ENCODE measurements around the gene VARS2. TPM values are rescaled to one million over a fixed set of nuclear protein-coding genes. Genes with fewer than 3 reads are reported as not detected.

VARS2 gene
- total and polyA plus RNA-seq, 2 donors (not counting 3 experiments of a cell fraction or from before 2014, with no cell fraction given), result 17.8 to 34.3 TPM

DNA sequence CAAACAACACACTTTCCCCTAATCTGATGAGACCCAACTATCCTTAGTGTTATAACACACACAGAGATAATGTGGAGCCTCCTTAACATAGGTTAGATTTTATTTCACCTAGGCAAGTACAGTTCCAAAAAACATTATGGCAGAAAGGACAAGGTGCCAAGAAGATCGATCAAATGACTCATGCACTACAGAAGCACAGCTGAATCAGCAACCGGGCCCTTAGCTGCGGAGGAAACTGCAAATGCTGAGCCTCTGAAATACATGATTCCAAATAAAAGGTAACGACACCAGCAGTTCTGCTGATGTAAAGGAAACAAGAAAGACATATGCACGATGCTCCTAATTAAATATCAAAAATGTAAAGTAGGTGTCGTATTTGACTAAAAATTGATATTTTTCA, 49.6 kb downstream of the VARS2 start:
- intact Hi-C loops (cut with micrococcal nuclease) (no loop called here), dilution Hi-C loops (cut with MboI; ENCODE audit: extremely low pct_ligation_motif_present, low sequenced_read_pairs) (no loop called here)
- no peaks in the 10 kb centered on the region for H3K9me1 ChIP-seq (replicated peaks; ENCODE audit: control insufficient read depth, extremely low read depth, insufficient read depth, low read length)
- TF ChIP-seq MYC (IDR thresholded peaks at IDR 0.05; ENCODE audit: low read depth, low read length) (no peak), POLR2AphosphoS5 (IDR thresholded peaks at IDR 0.05; ENCODE audit: insufficient read depth, low read depth, low read length) (no peak), EZH2 (IDR thresholded peaks at IDR 0.05; ENCODE audit: borderline replicate concordance, low read depth, low read length, severe bottlenecking) (no peak)
- TF ChIP-seq, protein P1, sequence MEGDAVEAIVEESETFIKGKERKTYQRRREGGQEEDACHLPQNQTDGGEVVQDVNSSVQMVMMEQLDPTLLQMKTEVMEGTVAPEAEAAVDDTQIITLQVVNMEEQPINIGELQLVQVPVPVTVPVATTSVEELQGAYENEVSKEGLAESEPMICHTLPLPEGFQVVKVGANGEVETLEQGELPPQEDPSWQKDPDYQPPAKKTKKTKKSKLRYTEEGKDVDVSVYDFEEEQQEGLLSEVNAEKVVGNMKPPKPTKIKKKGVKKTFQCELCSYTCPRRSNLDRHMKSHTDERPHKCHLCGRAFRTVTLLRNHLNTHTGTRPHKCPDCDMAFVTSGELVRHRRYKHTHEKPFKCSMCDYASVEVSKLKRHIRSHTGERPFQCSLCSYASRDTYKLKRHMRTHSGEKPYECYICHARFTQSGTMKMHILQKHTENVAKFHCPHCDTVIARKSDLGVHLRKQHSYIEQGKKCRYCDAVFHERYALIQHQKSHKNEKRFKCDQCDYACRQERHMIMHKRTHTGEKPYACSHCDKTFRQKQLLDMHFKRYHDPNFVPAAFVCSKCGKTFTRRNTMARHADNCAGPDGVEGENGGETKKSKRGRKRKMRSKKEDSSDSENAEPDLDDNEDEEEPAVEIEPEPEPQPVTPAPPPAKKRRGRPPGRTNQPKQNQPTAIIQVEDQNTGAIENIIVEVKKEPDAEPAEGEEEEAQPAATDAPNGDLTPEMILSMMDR (IDR thresholded peaks at IDR 0.05; ENCODE audit: extremely low read depth in 1 of 2, insufficient read depth in 1 of 2, low read depth in 1 of 2, low read length in 2 of 2), result no peak
- no peak overlapping the region for H2AFZ ChIP-seq (ENCODE audit: low read depth, low read length)
- no peaks in the 10 kb centered on the region for H3K9me3 ChIP-seq (replicated peaks; ENCODE audit: control insufficient read depth, insufficient read depth, low read length)
- POLR2A ChIA-PET, result no interaction called here
- no peak for FAIRE-seq
- H3K9ac ChIP-seq (replicated peaks; ENCODE audit: extremely low read depth, insufficient read depth, low read length), result no peak overlapping the region
- no peaks in the 10 kb centered on the region for H4K20me1 ChIP-seq (replicated peaks; ENCODE audit: control insufficient read depth, extremely low read depth, insufficient read depth, low read length)
- no peak overlapping the region for H3K4me2 ChIP-seq (ENCODE audit: insufficient read depth, low read length)
- CTCF ChIA-PET, result interaction anchor here (0.7 kb wide), 1 partner anchor 179 kb away, joined by 3 read pairs; no protein-coding TSS in a partner anchor
- peaks cover 8 to 12% of the 10 kb centered on the region in 2 experiments for H3K27me3 ChIP-seq (ENCODE audit: control insufficient read depth in 2 of 2, insufficient read depth in 2 of 2, low read length in 2 of 2)
- DNase-seq (ENCODE audit: low read depth, low spot score), result no peak
- no peaks in the 10 kb centered on the region for H3K79me2 ChIP-seq (ENCODE audit: control insufficient read depth, insufficient read depth, low read length)
- H3K4me3 ChIP-seq (replicated peaks in 1 of 3; ENCODE audit: insufficient read depth in 1 of 3, low read depth in 1 of 3, low read length in 3 of 3), result no peak overlapping the region
- BruUV-seq (replicated peaks), result no TSS peak
- no peaks in the 10 kb centered on the region for H3K36me3 ChIP-seq (ENCODE audit: control insufficient read depth in 2 of 2, extremely low read depth in 1 of 2, insufficient read depth in 2 of 2, low read length in 2 of 2)
- no peaks in the 10 kb centered on the region for H3K4me1 ChIP-seq (ENCODE audit: control insufficient read depth, extremely low read depth, insufficient read depth, low read length)
- no peak overlapping the region for H3K27ac ChIP-seq (ENCODE audit: insufficient read depth, low read depth, low read length)

DNA sequence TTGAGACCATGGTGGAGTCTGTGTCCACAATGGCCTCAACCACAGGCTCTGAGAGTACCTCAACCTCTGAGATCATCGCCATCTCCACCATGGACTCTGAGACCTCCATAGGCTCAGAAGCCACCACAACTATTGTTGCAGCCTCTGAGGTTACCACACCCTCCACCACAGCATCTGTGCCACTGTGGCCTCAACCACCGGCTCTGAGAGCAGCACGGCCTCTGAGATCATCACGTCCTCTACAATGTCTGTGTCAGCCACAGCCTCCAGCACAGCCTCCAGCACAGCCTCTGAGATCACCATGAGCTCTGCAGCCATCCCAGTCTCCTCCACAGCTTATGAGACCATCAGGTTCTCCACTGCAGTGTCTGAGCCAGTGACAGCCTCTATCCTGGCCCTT, 50.0 kb downstream of the VARS2 start:
- Histone ChIP-seq H3K4me3 (replicated peaks in 1 of 3; ENCODE audit: insufficient read depth in 1 of 3, low read depth in 1 of 3, low read length in 3 of 3) (no peak overlapping the region), H4K20me1 (replicated peaks; ENCODE audit: control insufficient read depth, extremely low read depth, insufficient read depth, low read length) (no peaks in the 10 kb centered on the region), H3K9me3 (replicated peaks; ENCODE audit: control insufficient read depth, insufficient read depth, low read length) (no peaks in the 10 kb centered on the region), H3K36me3 (ENCODE audit: control insufficient read depth in 2 of 2, extremely low read depth in 1 of 2, insufficient read depth in 2 of 2, low read length in 2 of 2) (no peaks in the 10 kb centered on the region), H3K79me2 (ENCODE audit: control insufficient read depth, insufficient read depth, low read length) (no peaks in the 10 kb centered on the region), H3K27me3 (ENCODE audit: control insufficient read depth in 2 of 2, insufficient read depth in 2 of 2, low read length in 2 of 2) (peaks cover 8 to 12% of the 10 kb centered on the region in 2 experiments), H3K9ac (replicated peaks; ENCODE audit: extremely low read depth, insufficient read depth, low read length) (no peak overlapping the region), H3K9me1 (replicated peaks; ENCODE audit: control insufficient read depth, extremely low read depth, insufficient read depth, low read length) (no peaks in the 10 kb centered on the region), H2AFZ (ENCODE audit: low read depth, low read length) (no peak overlapping the region), H3K27ac (ENCODE audit: insufficient read depth, low read depth, low read length) (no peak overlapping the region), H3K4me1 (ENCODE audit: control insufficient read depth, extremely low read depth, insufficient read depth, low read length) (no peaks in the 10 kb centered on the region), H3K4me2 (ENCODE audit: insufficient read depth, low read length) (no peak overlapping the region)
- no peak for FAIRE-seq
- intact Hi-C loops (cut with micrococcal nuclease) (no loop called here), dilution Hi-C loops (cut with MboI; ENCODE audit: extremely low pct_ligation_motif_present, low sequenced_read_pairs) (no loop called here)
- ChIA-PET CTCF (no interaction called here), POLR2A (no interaction called here)
- no peak for DNase-seq (ENCODE audit: low read depth, low spot score)
- TF ChIP-seq, protein P1 (IDR thresholded peaks at IDR 0.05; ENCODE audit: extremely low read depth in 1 of 2, insufficient read depth in 1 of 2, low read depth in 1 of 2, low read length in 2 of 2), result no peak
- TF ChIP-seq FOS (IDR thresholded peaks at IDR 0.05; ENCODE audit: borderline replicate concordance, insufficient read depth, low read length) (no peak), GATA2 (IDR thresholded peaks at IDR 0.05; ENCODE audit: insufficient read depth, insufficient read length, low read depth, low read length) (no peak), POLR2A (IDR thresholded peaks at IDR 0.05; ENCODE audit: low read depth, low read length) (no peak), MYC (IDR thresholded peaks at IDR 0.05; ENCODE audit: low read depth, low read length) (no peak), POLR2AphosphoS5 (IDR thresholded peaks at IDR 0.05; ENCODE audit: insufficient read depth, low read depth, low read length) (no peak)
- TF ChIP-seq, protein P2, sequence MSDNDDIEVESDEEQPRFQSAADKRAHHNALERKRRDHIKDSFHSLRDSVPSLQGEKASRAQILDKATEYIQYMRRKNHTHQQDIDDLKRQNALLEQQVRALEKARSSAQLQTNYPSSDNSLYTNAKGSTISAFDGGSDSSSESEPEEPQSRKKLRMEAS (IDR thresholded peaks at IDR 0.05; ENCODE audit: insufficient read depth, insufficient read length), result no peak
- no TSS peak for BruUV-seq (replicated peaks)
